Hypothalamus (tissue), 51 donors: Measurements from ENCODE around the gene SPOCK3.
A peak's percentile ranks its signal among the peaks of the same experiment; 100 is the strongest.
"Not testable (repeated sequence)": the region's sequence is repeated elsewhere in the genome, so short reads cannot be mapped to it uniquely, and the experiment has no call there.

ENCODE experiments used
- DNase-seq, 51 donors: peaks; one replicate each; lab custom pipeline; 2025; lab: John Stamatoyannopoulos, UW

The SPOCK3 gene

GRCh38 chr4:166972071-166972470 is 262.2 kb downstream of the SPOCK3 start:
- peak in 1 of 51 donors; percentile 39 for DNase-seq

- DNase-seq = not testable (repeated sequence)
Observed at GRCh38 chr4:166968219-166968618, 266.1 kb downstream of the SPOCK3 start.

- DNase-seq = no peak
Observed at GRCh38 chr4:166965562-166965961, 268.7 kb downstream of the SPOCK3 start.

- DNase-seq = no peak
Observed at GRCh38 chr4:166957451-166957850, 276.8 kb downstream of the SPOCK3 start.

GRCh38 chr4:166956484-166956883 is 277.8 kb downstream of the SPOCK3 start:
- DNase-seq = no peak

GRCh38 chr4:166941629-166942028 is 292.7 kb downstream of the SPOCK3 start:
- no peak for DNase-seq

- DNase-seq = no peak
Observed at GRCh38 chr4:166930464-166930863, 303.8 kb downstream of the SPOCK3 start.

- no peak for DNase-seq
Observed at GRCh38 chr4:166924424-166924823, 309.9 kb downstream of the SPOCK3 start.

- DNase-seq = no peak
Observed at GRCh38 chr4:166913926-166914325, 320.4 kb downstream of the SPOCK3 start.

GRCh38 chr4:166903408-166903807 is 330.9 kb downstream of the SPOCK3 start:
- no peak for DNase-seq

GRCh38 chr4:166902941-166903340 is 331.4 kb downstream of the SPOCK3 start:
- no peak for DNase-seq

- no peak for DNase-seq
Observed at GRCh38 chr4:166896254-166896653, 338.0 kb downstream of the SPOCK3 start.

GRCh38 chr4:166895771-166896170 is 338.5 kb downstream of the SPOCK3 start:
- no peak for DNase-seq

GRCh38 chr4:166887457-166887856 is 346.8 kb downstream of the SPOCK3 start:
- DNase-seq = no peak

- no peak for DNase-seq
Observed at GRCh38 chr4:166886718-166887117, 347.6 kb downstream of the SPOCK3 start.

GRCh38 chr4:166882221-166882620 is 352.1 kb downstream of the SPOCK3 start:
- DNase-seq = no peak

GRCh38 chr4:166875821-166876220 is 358.5 kb downstream of the SPOCK3 start:
- DNase-seq = no peak

GRCh38 chr4:166862032-166862431 is 372.3 kb downstream of the SPOCK3 start:
- DNase-seq = no peak

- not testable (repeated sequence) for DNase-seq
Observed at GRCh38 chr4:166850398-166850797, 383.9 kb downstream of the SPOCK3 start.

GRCh38 chr4:166846939-166847338 is 387.4 kb downstream of the SPOCK3 start:
- DNase-seq = no peak

- no peak for DNase-seq
Observed at GRCh38 chr4:166842795-166843261, 391.5 kb downstream of the SPOCK3 start.

- DNase-seq = no peak
Observed at GRCh38 chr4:166839615-166840251, 394.6 kb downstream of the SPOCK3 start.
